ENCODE data around the gene CDIPT. TPM values are rescaled to one million over a fixed set of nuclear protein-coding genes. Genes with fewer than 3 reads are reported as not detected.

CDIPT gene
- total and polyA plus RNA-seq, 2 of the 13 experiments (the other 11 are each of a cell fraction or from before 2014, with no cell fraction given), result 54.9 to 97.5 TPM

- TF ChIP-seq NKX3-1 (CRISPR knock-in tag; IDR thresholded peaks at IDR 0.05), result peak; percentile 21; the same call in 1 of the 2 replicates
- peak; percentile 40; the same call in 1 of the 2 replicates for TF ChIP-seq CREM (IDR thresholded peaks at IDR 0.05)
- TF ChIP-seq CREM (CRISPR knock-in tag; IDR thresholded peaks at IDR 0.05), result no peak
- TF ChIP-seq MLX (CRISPR knock-in tag; IDR thresholded peaks at IDR 0.05), result 0 out of 2 replicates have a peak, but pooled peaks have one; percentile 5
- TF ChIP-seq AHR (CRISPR knock-in tag; IDR thresholded peaks at IDR 0.05), result no peak; the same call in 1 of the 2 replicates
- no peak for TF ChIP-seq MIER3 (CRISPR knock-in tag; IDR thresholded peaks at IDR 0.05; ENCODE audit: borderline replicate concordance)
- TF ChIP-seq RXRB (CRISPR knock-in tag; IDR thresholded peaks at IDR 0.05; ENCODE audit: borderline replicate concordance), result peak; percentile 44; the same call in 1 of the 2 replicates
- peak; percentile 21 for TF ChIP-seq ZNF18 (CRISPR knock-in tag; IDR thresholded peaks at IDR 0.05; ENCODE audit: insufficient replicate concordance)
- peak; percentile 100 for TF ChIP-seq KDM2A (CRISPR knock-in tag; IDR thresholded peaks at IDR 0.05; ENCODE audit: borderline replicate concordance, low read depth)
- TF ChIP-seq KDM6A (CRISPR knock-in tag; IDR thresholded peaks at IDR 0.05; ENCODE audit: low read depth), result 0 out of 2 replicates have a peak, but pooled peaks have one; percentile 20
- peak; percentile 52; the same call in 1 of the 2 replicates for TF ChIP-seq ZNF142 (CRISPR knock-in tag; IDR thresholded peaks at IDR 0.05)
- TF ChIP-seq KLF13 (CRISPR knock-in tag; IDR thresholded peaks at IDR 0.05), result no peak
- TF ChIP-seq MED1 (CRISPR knock-in tag; IDR thresholded peaks at IDR 0.05), result 0 out of 2 replicates have a peak, but pooled peaks have one; percentile 53
- TF ChIP-seq RCOR2 (CRISPR knock-in tag; IDR thresholded peaks at IDR 0.05), result 0 out of 2 replicates have a peak, but pooled peaks have one; percentile 23
- peak; percentile 26; the same call in 1 of the 2 replicates for TF ChIP-seq POGZ (CRISPR knock-in tag; IDR thresholded peaks at IDR 0.05)
- TF ChIP-seq SP2 (CRISPR knock-in tag; IDR thresholded peaks at IDR 0.05), result peak; percentile 72
- TF ChIP-seq REPIN1 (CRISPR knock-in tag; IDR thresholded peaks at IDR 0.05; ENCODE audit: borderline replicate concordance, low read depth), result 0 out of 2 replicates have a peak, but pooled peaks have one; percentile 43
- TF ChIP-seq ZNF777 (CRISPR knock-in tag; IDR thresholded peaks at IDR 0.05), result peak; percentile 53; the same call in 1 of the 2 replicates
- 0 out of 2 replicates have a peak, but pooled peaks have one; percentile 59 for TF ChIP-seq ZNF337 (CRISPR knock-in tag; IDR thresholded peaks at IDR 0.05; ENCODE audit: borderline replicate concordance, low read depth)
- TF ChIP-seq SNAPC5 (CRISPR knock-in tag; IDR thresholded peaks at IDR 0.05; ENCODE audit: borderline replicate concordance), result no peak; the same call in 1 of the 2 replicates
- TF ChIP-seq PHF8 (CRISPR knock-in tag; IDR thresholded peaks at IDR 0.05), result peak; percentile 62; the same call in 1 of the 2 replicates
Measured at GRCh38 chr16:29811170-29811895, 51.7 kb downstream of the CDIPT start (continued).
